Smooth muscle cell (in vitro differentiated cells): ENCODE data around the gene CHL1. TPM values are rescaled to one million over a fixed set of nuclear protein-coding genes. Genes with fewer than 3 reads are reported as not detected.

ENCODE experiments used
- polyA plus RNA-seq: library from polyadenylated mRNA; unstranded; fragments of >200 nt; fragmentation: Nextera tagmentation; extraction: Ambion mirVana; gene quantifications from 2 replicates; pipeline ENCODE4 v1.2.1, GENCODE V29; 2016
- small RNA-seq: library from RNA; depleted of rRNA; stranded (forward); fragments of <200 nt; gene quantifications from one replicate; pipeline ENCODE3, GENCODE V24; 2014
- total RNA-seq: library from RNA; depleted of rRNA; stranded (reverse); fragments of >200 nt; gene quantifications from 2 replicates; pipeline ENCODE4 v1.2.3, GENCODE V29; 2014

Gene CHL1
- total and polyA plus RNA-seq, 2 experiments from 2014 or later, result not detected

Small RNA genes lying within 50 kb of the gene (small RNA-seq; reads per million reads assigned to genes)
- not detected for gene RNU6-1194P
